Tibial nerve (tissue), 4 donors: ENCODE results near the gene GTPBP4.

Source experiments
- CTCF ChIP-seq, 5 experiments: fragments of 200-600 bp in 3 of 5; fragments of 450-650 bp in 2 of 5; sonication (generic) in 3 of 5; IDR thresholded peaks; one replicate each; pipeline ENCODE4 v1.5.1; 2016 to 2019; ENCODE audit warnings: antibody characterized with exemption in 5 of 5, mild to moderate bottlenecking in 3 of 5, moderate library complexity in 2 of 5
- EP300 ChIP-seq, 2 donors: sonication (generic); formaldehyde crosslinking; IDR thresholded peaks; one replicate each; pipeline ENCODE4 v1.6.1; 2017; ENCODE audit warnings: antibody characterized with exemption in 2 of 2, mild to moderate bottlenecking in 1 of 2
- POLR2A ChIP-seq, 2 donors: fragments of 450-650 bp; IDR thresholded peaks; one replicate each; pipeline ENCODE4 v1.6.1; 2017; ENCODE audit warnings: antibody characterized with exemption in 2 of 2, mild to moderate bottlenecking in 2 of 2, moderate library complexity in 2 of 2

GRCh38 chr10:1044146-1044545, 55.9 kb downstream of the GTPBP4 start:
- TF ChIP-seq POLR2A (IDR thresholded peaks at IDR 0.05) (no peak), CTCF (IDR thresholded peaks at IDR 0.05) (no peak), EP300 (IDR thresholded peaks at IDR 0.05) (no peak)
